HG02623 (cell line): ENCODE results near the gene SERPINB3.
"Not testable (repeated sequence)": the region's sequence is repeated elsewhere in the genome, so short reads cannot be mapped to it uniquely, and the experiment has no call there.

Experiments used
- ATAC-seq: cut with Tn5 transposase; IDR thresholded peaks from one replicate; pipeline ENCODE4 v1.9.1; 2021; ENCODE audit warnings: moderate library complexity; ENCODE audit not compliant: unreplicated experiment

Gene SERPINB3

DNA sequence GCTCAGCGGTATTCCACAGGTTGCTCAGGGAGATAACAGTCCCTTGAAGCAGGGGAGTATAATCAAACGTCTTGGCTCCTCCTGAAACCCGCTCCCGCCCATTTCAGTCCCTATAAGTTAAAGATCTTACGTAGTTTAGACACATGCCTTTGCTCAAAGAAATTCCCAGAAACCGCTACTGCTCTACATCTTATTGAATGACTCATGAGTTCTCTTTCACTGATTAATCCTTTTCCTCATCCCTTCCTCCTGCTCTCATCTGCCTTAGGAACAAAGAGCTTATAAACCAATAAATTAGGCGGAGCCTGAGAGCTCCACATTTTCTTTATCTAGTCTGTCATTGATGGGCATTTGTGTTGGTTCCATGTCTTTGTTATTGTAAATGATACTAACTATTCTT, 13.5 kb downstream of the SERPINB3 start:
- ATAC-seq, result no peak

DNA sequence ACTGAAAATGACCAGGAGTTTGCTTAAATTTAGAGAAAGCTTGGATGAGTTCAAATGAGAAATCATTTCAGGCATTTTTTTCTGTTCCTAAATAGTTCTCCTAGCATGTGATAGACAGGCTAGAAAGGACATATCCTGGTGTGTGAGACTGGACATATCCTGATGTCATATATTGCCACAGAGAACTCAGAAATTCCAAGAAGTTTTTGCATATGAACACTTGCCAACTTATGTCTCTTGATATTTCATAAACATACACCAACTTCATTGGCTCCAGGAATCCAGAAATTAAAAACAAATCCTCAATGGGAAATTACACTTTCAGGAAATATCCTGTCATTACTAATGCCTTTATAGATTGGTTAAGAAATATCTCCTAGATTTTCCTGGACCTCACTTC, 14.8 kb downstream of the SERPINB3 start:
- no peak for ATAC-seq

DNA sequence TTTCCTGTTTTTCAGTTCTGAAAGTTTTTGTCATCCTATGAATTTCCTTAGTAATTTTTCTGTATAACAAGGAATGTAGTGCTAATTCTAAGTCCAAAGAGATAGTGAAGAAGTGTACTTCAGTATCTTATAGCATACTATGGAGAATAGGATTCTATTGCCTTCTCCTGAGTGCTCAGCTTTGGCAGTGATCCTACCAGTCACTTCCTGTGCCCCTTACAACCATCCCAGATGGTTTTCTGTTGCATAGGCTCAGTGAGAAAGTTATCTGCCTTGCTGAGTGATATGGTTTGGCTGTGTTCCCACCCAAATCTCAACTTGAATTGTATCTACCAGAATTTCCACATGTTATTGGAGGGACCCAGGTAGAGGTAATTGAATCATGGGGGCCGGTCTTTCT, 17.0 kb downstream of the SERPINB3 start:
- ATAC-seq, result not testable (repeated sequence)

DNA sequence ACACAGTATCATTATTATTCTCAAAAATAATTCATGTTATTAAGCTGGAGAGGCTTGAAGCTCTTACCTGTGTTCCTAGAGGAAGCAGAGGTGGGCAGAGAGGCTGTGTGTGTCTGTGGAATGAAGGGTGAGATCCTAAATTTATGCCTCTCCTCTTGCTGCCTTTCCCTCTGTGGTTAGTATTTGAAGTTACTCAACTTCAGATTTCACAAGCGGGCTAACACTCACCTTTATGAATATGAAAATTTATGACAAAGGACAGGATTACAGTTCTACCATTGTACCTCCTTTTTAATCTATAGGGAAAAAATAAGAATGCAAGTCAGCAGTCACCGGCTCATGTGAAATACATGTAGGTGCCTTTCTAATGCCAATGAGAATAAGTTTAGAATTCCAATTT, 17.6 kb downstream of the SERPINB3 start, which contains the start of gene SERPINB4:
TSS of gene SERPINB4 (minus strand) at position 115 of the 400 bp plus-strand sequence. CDS start 679 bp downstream, outside the sequence.
- not testable (repeated sequence) for ATAC-seq

DNA sequence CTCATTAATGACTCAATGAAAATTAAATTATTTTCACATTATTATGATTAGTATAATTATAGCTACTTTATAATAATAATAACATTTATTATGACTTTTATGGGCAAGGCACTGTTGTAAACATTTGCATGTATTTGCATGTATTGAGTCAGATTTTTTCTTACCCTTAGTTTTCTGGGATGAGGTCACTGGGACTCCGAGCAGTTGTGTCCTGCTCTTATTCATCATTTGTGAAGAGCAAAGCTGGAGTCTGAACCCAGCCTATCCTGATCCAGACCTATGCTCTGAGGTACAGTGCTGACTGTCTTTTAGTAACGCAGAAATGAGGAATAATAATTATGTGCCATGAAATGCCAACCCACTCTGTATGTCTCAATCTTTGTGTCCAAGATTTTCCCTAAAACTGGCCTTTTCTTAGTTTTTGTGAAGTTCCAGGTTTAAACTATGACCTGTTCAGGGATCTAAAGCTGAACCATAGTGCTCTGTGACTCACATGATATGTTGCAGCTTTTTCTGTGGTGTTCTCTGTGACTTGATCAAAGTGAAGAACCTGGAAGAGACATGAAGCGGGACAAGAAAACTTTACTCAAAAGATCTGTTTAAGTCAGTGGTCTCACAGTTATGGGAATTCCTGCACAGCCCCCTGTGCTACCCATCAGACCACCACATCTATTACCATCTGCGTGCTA, 18.9 kb downstream of the SERPINB3 start:
- not testable (repeated sequence) for ATAC-seq

DNA sequence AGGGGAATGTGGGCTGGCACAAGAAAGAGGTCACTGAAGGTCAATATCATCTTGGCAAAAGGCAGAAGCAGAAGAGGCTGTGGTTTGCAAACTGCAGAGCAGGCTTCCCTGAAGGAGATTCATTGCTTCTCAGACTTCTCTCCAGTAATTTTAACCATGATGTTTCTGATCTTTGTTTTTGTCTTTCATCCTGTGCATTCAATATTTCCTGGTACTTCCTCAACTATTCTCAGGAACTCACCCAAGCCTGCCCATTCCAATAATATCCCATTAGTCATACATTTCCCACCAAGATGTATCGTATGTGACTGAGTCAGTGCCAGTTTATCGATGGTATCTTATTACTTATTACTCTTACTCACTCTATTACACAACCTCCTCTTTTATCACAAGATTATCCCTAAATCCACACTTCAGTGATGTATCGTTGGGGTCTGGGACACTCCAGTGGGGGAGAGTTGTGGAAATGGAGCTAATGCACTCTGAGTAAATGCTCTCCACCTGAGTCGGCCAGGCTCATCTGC, 20.5 kb downstream of the SERPINB3 start:
- not testable (repeated sequence) for ATAC-seq

DNA sequence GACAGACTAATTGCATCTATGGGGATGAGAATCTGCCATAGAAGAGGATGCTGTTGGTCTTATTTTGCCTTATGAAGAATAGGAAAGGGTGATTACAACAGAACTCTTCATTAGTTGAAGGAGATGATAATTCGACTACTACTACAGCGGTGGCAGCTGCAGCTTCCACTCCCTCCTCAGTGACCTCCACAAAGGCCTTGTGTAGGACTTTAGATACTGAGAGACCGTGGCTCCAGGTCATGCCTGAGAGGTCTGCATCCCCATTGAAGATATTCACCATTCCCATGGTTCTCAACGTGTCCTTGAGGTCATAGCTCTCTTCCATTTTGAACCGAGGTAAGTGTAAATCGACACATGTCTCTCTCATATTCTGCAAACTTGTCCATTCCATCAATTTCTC, 24.0 kb downstream of the SERPINB3 start:
- ATAC-seq, result no peak

DNA sequence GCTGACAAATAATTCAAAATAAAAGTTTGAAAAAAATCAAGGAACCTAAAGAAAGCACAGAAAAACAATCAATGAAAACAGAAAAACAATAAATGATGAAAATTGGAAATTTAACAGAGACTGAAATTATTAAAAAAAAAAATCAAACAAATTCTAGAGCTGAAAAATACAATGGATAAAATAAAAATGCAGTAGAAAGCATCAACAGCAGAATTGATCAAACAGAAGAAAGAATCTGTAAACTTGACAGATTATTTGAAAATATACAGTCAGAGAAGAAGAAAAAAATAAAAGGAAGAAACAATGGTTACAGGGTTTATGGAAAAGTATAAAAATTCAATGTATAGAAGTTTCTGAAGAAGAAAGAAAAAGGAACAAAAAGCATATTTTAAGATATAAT, 33.9 kb downstream of the SERPINB3 start:
- ATAC-seq, result no peak

DNA sequence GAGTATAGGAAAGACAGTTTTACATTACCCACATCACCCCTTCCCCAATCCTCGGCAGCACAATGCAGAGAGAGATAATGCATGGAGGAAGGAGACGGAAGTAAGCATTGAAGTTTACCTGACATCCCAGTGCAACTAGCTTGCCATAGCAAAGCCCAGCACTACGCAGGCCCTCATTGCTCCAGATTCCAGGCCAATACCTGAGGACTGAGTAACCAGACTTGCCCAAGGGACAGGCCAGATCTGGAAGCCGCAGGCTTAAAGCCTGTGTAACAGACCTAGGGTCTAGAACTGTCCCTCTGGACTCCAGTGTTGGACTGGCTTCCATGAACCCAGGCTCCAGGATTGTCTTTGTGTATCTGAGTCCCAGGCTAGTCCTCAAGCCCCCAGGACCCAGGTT, 35.3 kb downstream of the SERPINB3 start:
- no peak for ATAC-seq

DNA sequence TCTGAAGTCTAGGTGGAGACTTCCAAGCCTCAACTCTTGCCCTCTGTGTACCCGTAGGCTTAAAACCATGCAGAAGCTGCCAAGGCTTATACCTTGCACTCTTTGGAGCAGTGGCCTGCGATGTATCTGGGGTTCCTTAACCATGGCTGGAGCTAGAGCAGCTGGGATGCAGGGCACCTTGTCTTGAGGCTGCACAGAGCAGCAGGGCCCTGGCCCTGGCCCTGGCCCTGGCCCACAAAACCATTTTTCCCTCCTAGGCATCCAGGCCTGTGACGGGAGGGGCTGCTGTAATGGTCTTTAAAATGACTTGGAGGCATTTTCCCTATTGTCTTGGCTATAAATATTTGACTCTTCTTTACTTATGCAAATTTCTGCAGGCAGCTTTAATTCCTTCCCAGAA, 36.8 kb downstream of the SERPINB3 start:
- ATAC-seq, result no peak

DNA sequence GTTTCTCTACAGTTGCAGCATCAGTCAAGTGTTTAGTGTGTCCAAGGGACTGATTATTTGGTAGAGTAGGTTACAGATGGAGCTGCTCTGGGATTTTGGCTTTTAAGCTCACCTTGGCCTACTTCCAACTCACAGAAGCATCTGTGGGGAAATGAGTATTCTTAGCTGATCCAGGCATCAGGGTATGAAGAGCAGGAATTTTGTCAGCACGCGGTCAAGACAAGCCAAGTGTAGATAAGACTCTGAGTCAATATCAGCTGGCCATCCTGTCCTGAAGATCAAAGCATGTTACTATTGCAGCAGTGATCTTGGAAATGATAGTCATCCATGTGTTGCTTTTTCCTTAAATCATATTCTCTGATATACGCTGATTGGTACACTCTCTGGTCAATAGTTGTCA, 42.0 kb downstream of the SERPINB3 start:
- ATAC-seq, result no peak

DNA sequence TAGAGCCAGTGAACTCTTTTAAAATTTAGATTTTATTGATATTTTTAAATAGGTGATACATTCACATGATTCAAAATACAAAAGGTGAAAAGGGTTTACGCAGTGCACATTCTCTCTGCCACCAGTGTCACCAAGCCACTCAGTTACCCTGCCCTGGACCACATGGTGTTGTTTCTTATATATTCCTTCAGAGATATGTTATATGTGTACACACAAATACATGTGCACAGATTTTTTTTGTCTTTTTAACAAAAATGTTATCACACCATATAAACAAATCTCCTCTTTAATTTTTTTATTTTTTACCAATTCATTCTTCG, 43.8 kb downstream of the SERPINB3 start:
- no peak for ATAC-seq

DNA sequence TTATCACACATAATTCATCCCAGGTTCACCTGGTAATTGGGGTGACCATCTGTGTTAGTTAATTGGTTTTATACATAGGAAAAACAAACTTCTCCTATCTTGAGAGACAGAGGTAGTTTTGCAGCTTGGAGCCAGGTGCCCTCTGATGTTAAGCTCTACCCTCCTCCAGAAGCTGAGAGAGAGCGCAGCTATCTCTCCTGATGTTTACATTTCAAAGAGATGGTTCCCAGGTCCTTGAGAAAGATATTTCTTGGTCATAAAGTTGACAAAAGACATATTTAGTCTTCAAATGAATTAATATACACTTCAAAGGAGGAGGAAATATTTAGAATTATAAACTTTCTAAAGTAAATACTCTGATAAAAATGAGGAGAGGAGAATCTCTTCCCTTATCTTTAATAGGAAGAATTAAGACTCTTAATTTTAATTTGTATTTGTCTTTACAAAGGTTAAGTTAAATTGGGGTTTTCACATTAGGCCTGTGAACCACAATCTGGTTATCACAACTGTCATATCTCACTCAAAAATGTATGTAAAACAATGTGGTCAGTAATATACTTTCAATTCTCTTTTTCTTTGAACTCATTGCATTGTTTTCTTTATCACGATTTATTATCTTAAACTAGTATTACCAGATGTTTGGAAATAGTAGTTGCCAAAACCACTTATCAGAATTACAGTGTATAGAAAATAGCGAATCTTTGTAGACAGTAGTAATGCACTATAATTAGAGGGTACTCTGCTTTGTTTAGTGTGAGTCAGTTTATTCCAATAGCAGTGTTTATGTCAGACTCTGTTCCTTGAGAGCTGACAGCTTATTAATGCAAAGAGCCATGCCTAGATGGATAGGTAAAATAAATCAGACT, 44.4 kb downstream of the SERPINB3 start:
- peak; percentile 80 for ATAC-seq

DNA sequence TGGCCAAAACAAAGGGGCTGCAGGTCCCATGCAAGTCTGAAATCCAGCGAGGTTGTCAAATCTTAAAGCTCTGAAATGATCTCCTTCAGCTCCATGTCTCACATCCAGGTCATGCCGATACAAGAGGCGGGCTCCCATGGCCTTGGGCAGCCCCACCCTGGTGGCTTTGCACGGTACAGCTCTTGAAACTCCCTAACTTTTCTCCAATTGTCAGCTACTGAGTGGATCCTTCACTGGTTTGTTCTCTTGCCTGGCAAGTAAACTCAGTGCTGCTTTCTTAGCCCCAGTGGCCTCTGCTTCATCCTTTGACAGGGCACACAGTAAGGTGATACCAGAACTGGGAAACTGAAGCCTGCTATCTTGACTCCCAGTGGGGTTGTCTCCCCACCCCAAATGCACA, 48.3 kb downstream of the SERPINB3 start:
- no peak for ATAC-seq

DNA sequence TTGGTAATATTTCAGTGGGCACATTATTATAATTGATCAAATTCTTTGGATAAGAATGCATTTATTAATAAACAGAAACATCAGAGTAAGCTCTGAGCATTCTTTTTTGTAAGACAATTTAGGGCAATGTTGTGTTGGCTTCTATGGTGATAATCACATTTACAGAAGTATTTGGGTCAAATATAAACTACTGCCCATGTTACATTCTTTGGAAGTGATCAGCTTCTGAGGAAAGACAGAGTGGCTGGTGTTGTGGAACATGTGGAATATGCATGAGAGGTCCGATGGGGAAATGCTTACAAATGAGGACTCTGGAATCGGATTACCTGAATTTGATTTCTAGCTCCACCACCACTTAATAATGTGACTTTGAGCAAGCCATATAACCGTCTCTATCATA, 55.2 kb downstream of the SERPINB3 start:
- no peak for ATAC-seq
